ENCODE results near the gene COLEC11. TPM values are rescaled to one million over a fixed set of nuclear protein-coding genes. Genes with fewer than 3 reads are reported as not detected.

Gene COLEC11
- total and polyA plus RNA-seq, 10 of the 15 experiments (the other 5 are each of a cell fraction or from before 2014, with no cell fraction given): 0.08 to 0.74 (median 0.14) TPM; not detected in 4

DNA sequence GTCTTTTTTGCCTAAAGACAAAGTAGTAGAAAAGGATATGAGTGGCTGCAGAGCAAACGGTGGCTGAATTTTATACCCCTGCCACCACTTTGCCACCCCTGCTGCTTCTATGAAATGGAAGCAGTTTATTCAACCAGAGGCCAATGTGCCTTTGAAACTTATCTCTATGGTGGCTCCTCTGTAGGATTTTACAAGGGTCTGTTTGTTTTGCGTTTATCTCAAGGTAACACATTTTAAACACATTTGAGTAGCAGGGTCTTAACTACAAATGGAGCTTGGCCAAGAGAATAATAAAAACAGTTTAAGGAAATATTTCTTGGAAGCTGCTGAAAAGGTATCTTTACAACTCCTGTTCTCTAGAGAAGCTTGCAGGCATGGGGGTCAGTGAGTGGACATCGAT, 69.2 kb downstream of the COLEC11 start:
- FAIRE-seq: no peak
- no peaks in the 10 kb centered on the region for H3K27me3 ChIP-seq (replicated peaks in 1 of 2; ENCODE audit: control insufficient read depth in 2 of 2, insufficient read depth in 2 of 2, low read length in 1 of 2)
- H3K36me3 ChIP-seq (ENCODE audit: control insufficient read depth in 2 of 2, insufficient read depth in 2 of 2, low read length in 1 of 2): no peaks in the 10 kb centered on the region
- no peak for TF ChIP-seq MXI1 (IDR thresholded peaks at IDR 0.05; ENCODE audit: low read depth, low read length)
- TF ChIP-seq MYB (IDR thresholded peaks at IDR 0.05; ENCODE audit: borderline replicate concordance, low read depth, low read length): no peak
- no peak for TF ChIP-seq IRF4 (IDR thresholded peaks at IDR 0.05; ENCODE audit: low read depth, low read length)
- no peak overlapping the region for H2AFZ ChIP-seq (ENCODE audit: control insufficient read depth, low read depth, low read length)
- no peak for ATAC-seq
- no peak overlapping the region for H3K4me2 ChIP-seq (ENCODE audit: control insufficient read depth, insufficient read depth)
- 68% methylated on average over 3 of the region's 3 CpGs for WGBS (ENCODE audit: insufficient coverage, insufficient replicate concordance, low lambda C conversion rate, missing lambda C conversion rate)
- POLR2A ChIA-PET: no interaction called here
- BruUV-seq (replicated peaks): no TSS peak
- H3K9me3 ChIP-seq (replicated peaks; ENCODE audit: control insufficient read depth, insufficient read depth, low read length): peaks cover 3% of the 10 kb centered on the region; the same call in 2 of the 3 replicates
- H3K27ac ChIP-seq (ENCODE audit: control insufficient read depth, insufficient read depth): no peak overlapping the region
- intact Hi-C loops (cut with micrococcal nuclease; ENCODE audit: unreplicated experiment) (no loop called here), in situ Hi-C loops (cut with MboI) (no loop called here)
- no peaks in the 10 kb centered on the region for H3K79me2 ChIP-seq (ENCODE audit: control insufficient read depth, insufficient read depth, low read length)
- RAD21 ChIA-PET (ENCODE audit: unreplicated experiment): no interaction called here
- no peak overlapping the region for H3K9ac ChIP-seq (ENCODE audit: control insufficient read depth, insufficient read depth, low read length)
- SMC1A ChIA-PET (ENCODE audit: uncharacterized antibody, unreplicated experiment): interaction anchor here (1.0 kb wide), 1 partner anchor 12 kb away, joined by 3 read pairs; no protein-coding TSS in a partner anchor
- H3K4me1 ChIP-seq (ENCODE audit: control insufficient read depth, insufficient read depth, low read length): peaks cover 15% of the 10 kb centered on the region
- H3K4me3 ChIP-seq: no peak overlapping the region
- DNase-seq (ENCODE audit: low read depth, low spot score): no peak
- H4K20me1 ChIP-seq (ENCODE audit: control insufficient read depth, insufficient read depth): no peaks in the 10 kb centered on the region
- CTCF ChIA-PET: no interaction called here

DNA sequence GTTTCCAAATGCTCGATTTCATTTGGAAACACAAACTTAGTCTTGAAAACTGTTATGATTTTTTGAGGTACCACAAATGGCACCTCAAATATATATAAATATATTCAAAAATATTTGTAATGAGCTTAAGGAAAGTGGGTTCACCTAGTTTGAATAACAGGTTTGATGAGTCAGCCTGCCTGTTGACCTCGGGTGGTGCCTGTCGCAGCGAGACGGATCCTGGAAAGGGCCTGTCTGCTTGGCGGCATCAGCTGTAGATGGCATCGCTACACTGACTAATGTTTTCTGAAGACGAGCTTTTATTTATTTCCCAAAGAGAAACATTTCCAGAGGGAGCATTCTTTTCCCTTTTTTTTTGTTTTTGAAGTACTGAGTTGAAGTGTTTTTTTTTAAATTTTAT, 70.0 kb downstream of the COLEC11 start:
- no peak for TF ChIP-seq BCL11A (IDR thresholded peaks at IDR 0.05; ENCODE audit: low read depth, low read length)
- TF ChIP-seq HDGF (IDR thresholded peaks at IDR 0.05): no peak
- no peak for TF ChIP-seq ETV6 (conservative IDR thresholded peaks at IDR 0.05 in 1 of 2, IDR thresholded peaks at IDR 0.05 in 1 of 2; ENCODE audit: borderline replicate concordance in 1 of 2, low read depth in 1 of 2)
- no peak overlapping the region for H3K27ac ChIP-seq (ENCODE audit: control insufficient read depth, insufficient read depth)
- ATAC-seq: no peak
- no peak for DNase-seq (ENCODE audit: low read depth, low spot score)
- H2AFZ ChIP-seq (ENCODE audit: control insufficient read depth, low read depth, low read length): no peak overlapping the region
- CTCF ChIA-PET: interaction anchor here (0.5 to 1.0 kb wide), 4 partner anchors 78 to 309 kb away, joined by 3 to 4 read pairs (median 3); no protein-coding TSS in a partner anchor
- in situ Hi-C loops (cut with MboI): no loop called here
- RAD21 ChIA-PET (ENCODE audit: unreplicated experiment): no interaction called here
- POLR2A ChIA-PET: no interaction called here
- no peaks in the 10 kb centered on the region for H3K27me3 ChIP-seq (replicated peaks in 1 of 2; ENCODE audit: control insufficient read depth in 2 of 2, insufficient read depth in 2 of 2, low read length in 1 of 2)
- H3K36me3 ChIP-seq (ENCODE audit: control insufficient read depth in 2 of 2, insufficient read depth in 2 of 2, low read length in 1 of 2): no peaks in the 10 kb centered on the region
- H3K9ac ChIP-seq (ENCODE audit: control insufficient read depth, insufficient read depth, low read length): no peak overlapping the region
- SMC1A ChIA-PET (ENCODE audit: uncharacterized antibody, unreplicated experiment): interaction anchor here (0.6 to 1.0 kb wide), 4 partner anchors 13 to 59 kb away, joined by 3 to 4 read pairs (median 3); no protein-coding TSS in a partner anchor
- H3K4me1 ChIP-seq (ENCODE audit: control insufficient read depth, insufficient read depth, low read length): peaks cover 13% of the 10 kb centered on the region
- no peak for FAIRE-seq
- H4K20me1 ChIP-seq (ENCODE audit: control insufficient read depth, insufficient read depth): no peaks in the 10 kb centered on the region
- no TSS peak for BruUV-seq (replicated peaks)
- no peak overlapping the region for H3K4me2 ChIP-seq (ENCODE audit: control insufficient read depth, insufficient read depth)
- intact Hi-C loops (cut with micrococcal nuclease; ENCODE audit: unreplicated experiment): no loop called here
- WGBS (ENCODE audit: insufficient coverage, insufficient replicate concordance, low lambda C conversion rate, missing lambda C conversion rate): 67% methylated on average over 8 of the region's 8 CpGs
- H3K9me3 ChIP-seq (replicated peaks; ENCODE audit: control insufficient read depth, insufficient read depth, low read length): peaks cover 3% of the 10 kb centered on the region; the same call in 2 of the 3 replicates
- H3K79me2 ChIP-seq (ENCODE audit: control insufficient read depth, insufficient read depth, low read length): no peaks in the 10 kb centered on the region
- H3K4me3 ChIP-seq: no peak overlapping the region

All from GM12878 (cell line).